SK-MEL-5 (cell line): ENCODE data around the gene MRPS21. TPM values are rescaled to one million over a fixed set of nuclear protein-coding genes. Genes with fewer than 3 reads are reported as not detected.
"Not testable (repeated sequence)": the region's sequence is repeated elsewhere in the genome, so short reads cannot be mapped to it uniquely, and the experiment has no call there.

ENCODE experiments used
- DNase-seq: peaks from one replicate; pipeline ENCODE4 v3.0.0-alpha.2; 2016; ENCODE audit warnings: low read depth, low spot score
- in situ Hi-C: cut with HindIII; loops from 2 replicates; pipeline ENCODE4 v1.10.0; 2016; ENCODE audit warnings: low sequenced_read_pairs, high pct_unique_total_duplicates, low pct_unique_long_range_greater_than_20kb
- total RNA-seq: library from RNA; depleted of rRNA; stranded (reverse); fragments of >200 nt; shearing (Covaris generic); gene quantifications from 2 replicates; pipeline ENCODE4 v1.2.3, GENCODE V29; 2014

The MRPS21 gene
- total RNA-seq, 1 experiment from 2014 or later, result 77.2 TPM

- in situ Hi-C loops, result no loop called here
- DNase-seq, result no peak
Measured at GRCh38 chr1:150271291-150271959, 22.2 kb upstream of the MRPS21 start.

GRCh38 chr1:150273311-150273710 lies 20.4 kb upstream of the MRPS21 start:
- no peak for DNase-seq
- in situ Hi-C loops, result no loop called here

GRCh38 chr1:150280138-150280707 lies 13.4 kb upstream of the MRPS21 start:
- in situ Hi-C loops, result no loop called here
- DNase-seq, result peak; percentile 45

GRCh38 chr1:150281221-150281757 lies 12.4 kb upstream of the MRPS21 start:
- in situ Hi-C loops, result no loop called here
- peak; percentile 86 for DNase-seq

DNA sequence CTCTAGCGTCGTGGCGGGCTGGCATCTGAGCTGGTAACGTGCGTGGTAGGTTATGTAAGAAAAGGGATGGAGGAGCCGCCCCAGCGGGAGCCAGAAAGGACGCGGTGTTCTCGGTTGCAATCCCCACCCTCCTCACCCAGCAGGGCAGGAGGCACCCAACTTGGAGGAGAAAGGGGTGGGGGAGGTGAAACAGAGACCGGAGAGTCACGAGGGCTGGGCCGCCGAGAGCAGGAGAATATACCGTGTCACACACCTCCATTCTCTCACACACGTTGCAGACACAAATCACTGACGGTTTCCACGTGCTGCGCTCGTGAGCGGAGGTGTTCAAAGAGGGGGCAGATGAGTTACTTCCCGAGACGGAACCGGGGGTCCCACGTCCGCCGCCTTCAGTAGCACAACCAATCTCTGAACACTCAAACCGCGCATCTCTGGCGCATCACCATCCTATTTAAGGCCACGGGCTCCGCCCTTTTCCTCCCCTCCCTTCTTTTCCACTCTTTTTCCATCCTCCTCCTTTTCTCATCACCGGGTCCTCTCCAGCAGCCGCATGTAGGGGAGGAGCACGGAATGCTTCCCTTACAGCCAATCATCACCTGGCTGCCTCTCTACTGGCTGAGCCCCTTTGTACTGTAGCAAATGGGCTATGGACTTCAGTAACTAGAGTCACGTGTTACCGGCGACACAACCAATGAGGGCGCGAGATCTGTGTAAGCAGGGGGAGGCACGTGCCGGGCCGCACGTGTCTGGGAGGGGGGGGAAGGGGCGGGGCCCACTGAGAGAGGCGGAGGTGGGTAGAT lies 11.7 kb upstream of the MRPS21 start, which contains the start of gene CIART:
Gene CIART (plus strand): TSS at position 797 of the 800 bp plus-strand sequence. CDS start 714 bp downstream, outside the sequence.
- in situ Hi-C loops, result no loop called here
- DNase-seq, result peak; percentile 65

DNA sequence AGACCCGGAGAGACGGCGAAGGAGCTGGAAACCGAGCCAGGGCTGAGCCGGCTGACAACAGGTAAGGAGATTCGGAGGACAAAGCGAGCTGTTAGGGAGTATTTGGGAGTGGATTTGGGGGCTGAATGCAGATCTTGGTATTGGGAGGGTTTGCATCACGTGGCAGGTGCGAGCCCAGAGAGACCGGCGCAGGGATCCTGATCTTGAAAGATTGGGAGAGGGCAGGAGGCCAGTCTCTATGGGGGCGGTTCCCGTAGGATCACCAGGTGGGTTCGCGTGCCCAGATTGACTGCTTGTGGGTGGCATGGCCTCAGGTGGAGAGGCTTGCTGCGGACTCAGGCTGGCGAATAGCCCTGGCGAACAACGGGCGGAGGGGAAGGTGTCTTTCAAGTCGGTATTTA lies 11.1 kb upstream of the MRPS21 start:
- no peak for DNase-seq
- in situ Hi-C loops, result no loop called here

DNA sequence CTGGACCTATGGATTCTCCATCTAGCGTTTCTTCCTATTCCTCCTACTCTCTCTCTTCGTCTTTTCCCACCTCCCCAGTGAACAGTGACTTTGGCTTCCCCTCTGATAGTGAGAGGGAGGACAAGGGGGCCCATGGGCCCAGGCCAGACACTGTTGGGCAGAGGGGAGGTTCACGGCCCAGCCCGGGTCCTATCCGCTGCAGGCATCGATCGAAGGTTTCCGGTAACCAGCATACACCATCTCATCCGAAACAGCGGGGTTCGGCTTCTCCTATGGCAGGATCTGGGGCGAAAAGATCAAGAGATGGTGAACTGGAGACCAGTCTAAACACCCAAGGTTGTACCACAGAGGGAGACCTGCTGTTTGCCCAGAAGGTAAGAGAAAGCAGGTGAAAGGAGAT lies 10.4 kb upstream of the MRPS21 start:
- in situ Hi-C loops, result no loop called here

DNA sequence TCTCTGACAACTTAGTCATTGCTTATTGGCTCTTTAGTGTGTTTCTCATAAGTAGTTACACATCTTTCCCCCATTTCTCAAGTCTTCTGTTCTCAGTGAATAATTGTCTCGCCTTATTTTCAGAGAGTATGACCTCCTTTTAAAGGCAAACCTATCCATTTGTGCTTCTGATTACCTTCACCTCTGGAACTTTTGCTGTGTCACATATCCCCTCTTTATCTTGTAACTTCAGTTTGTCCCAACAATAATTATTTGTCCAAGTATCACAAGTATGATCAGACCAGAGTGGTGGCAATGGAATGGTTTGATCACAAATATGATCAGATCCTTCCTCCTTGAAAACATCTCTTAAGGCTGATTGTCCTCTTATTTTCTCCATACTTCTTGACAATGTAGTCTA lies 5.3 kb upstream of the MRPS21 start:
- in situ Hi-C loops, result no loop called here
- DNase-seq, result no peak

More for the DNA sequence above, 10.4 kb upstream of the MRPS21 start:
- DNase-seq, result no peak

- no peak for DNase-seq
- in situ Hi-C loops, result no loop called here
Measured at GRCh38 chr1:150288822-150289221, 4.8 kb upstream of the MRPS21 start.

- in situ Hi-C loops, result no loop called here
- no peak for DNase-seq
Measured at GRCh38 chr1:150295476-150295875, 1.8 kb downstream of the MRPS21 start.

GRCh38 chr1:150299716-150300115 lies 6.1 kb downstream of the MRPS21 start:
- in situ Hi-C loops, result no loop called here
- no peak for DNase-seq

DNA sequence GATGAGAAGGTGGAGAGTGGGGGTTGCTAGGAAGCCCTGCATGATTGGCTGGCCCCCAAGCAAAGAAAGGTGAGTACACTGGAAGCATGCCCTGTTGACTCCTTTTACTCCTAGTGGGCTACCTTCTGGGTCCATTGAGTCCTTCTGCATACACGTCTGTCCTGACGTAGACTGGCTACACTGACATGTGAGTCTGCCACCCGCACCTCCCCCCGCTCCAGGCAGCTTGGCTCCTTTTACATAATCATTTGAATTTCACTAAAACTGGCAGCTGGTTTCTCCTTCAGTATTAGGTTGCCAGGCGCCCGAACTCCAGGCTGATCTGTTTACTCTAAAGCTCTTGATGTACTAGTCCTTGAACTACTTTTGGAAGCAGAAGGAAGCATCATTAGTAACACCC lies 8.7 kb downstream of the MRPS21 start:
- in situ Hi-C loops, result no loop called here
- no peak for DNase-seq

DNA sequence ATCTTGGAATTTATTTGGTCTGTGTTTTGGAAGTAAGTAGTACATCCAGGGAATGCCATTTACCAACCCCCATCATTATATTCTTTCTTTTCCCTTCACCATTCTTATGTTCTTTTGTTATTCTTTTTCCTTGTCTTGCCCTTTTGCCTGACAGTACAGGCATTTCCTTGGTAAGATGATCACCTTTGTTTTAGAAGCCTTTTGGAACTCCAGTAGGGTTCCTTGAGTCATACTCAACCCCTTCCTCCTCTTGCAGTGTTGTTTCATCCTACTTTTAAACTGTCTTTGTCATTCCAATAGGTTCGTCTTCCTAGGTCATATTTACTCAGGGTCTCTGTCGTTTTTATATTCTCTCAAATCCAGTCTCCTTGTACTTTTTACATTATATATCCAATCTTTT lies 9.2 kb downstream of the MRPS21 start:
- in situ Hi-C loops, result no loop called here
- DNase-seq, result no peak

DNA sequence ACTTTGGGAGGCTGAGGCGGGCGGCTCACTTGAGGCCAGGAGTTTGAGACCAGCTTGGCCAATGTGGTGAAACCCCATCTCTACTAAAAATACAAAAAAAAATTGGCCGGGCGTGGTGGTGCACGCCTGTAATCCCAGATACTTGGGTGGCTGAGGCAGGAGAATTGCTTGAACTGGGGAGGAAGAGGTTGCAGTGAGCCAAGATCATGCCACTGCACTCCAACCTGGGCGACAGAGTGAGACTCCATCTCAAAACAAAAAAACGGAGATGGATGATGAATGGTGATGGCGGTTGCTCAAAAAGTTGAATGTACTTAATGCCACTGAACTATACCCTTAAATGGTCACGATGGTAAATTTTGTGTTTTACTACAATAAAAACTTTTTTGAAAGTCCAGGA lies 14.9 kb downstream of the MRPS21 start:
- in situ Hi-C loops, result not testable (repeated sequence)

DNA sequence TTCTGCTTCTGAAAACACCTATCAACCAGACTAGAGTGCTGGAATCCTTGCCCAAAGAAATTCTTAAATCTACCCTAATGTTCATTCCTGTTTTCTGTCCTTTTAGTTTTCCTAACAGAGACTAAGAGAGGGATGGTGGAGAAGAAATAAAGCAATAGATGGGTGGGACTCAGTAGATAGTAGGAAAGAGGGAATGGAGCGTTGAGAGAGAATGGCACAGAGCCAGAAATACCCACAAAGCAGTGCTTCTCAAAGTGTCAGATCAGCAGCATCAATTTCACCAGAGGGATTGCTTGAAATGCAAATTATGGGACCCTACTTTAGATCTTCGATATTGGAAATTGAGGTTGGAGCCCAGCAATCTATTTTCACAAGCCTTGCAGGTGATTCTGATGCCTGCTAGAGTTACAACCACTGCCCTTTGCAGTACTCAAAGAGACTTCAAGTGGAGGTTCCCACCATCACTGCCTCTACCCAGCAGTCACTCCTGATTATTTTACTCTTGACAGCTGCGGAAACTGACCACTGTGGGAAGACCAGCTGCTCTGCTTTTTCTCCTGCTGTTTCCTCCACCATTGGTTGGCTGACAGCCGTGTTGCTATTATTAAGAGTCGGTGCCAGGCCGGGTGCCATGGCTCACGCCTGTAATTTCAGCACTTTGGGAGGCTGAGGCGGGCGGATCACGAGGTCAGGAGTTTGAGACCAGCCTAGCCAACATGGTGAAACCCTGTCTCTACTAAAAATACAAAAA lies 16.3 kb downstream of the MRPS21 start:
- in situ Hi-C loops, result no loop called here
- DNase-seq, result no peak

More for the DNA sequence above, 14.9 kb downstream of the MRPS21 start:
- not testable (repeated sequence) for DNase-seq

GRCh38 chr1:150311762-150312161 lies 18.1 kb downstream of the MRPS21 start:
- DNase-seq, result no peak

DNA sequence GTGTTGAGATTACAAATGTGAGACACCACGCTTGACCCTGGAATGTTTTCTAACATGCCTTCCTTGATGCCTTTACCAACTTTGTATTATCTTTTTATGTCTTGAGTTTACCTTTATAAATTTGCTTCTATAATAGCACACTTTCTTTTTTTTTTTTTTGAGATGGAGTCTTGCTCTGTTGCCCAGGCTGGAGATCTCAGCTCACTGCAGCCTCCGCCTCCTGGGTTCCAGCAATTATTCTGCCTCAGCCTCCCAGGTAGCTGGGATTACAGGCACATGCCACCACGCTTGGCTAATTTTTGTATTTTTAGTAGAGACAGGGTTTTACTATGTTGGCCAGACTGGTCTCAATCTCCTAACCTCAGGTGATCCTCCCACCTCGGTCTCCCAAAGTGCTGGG lies 21.0 kb downstream of the MRPS21 start:
- in situ Hi-C loops, DNase-seq: not testable (repeated sequence)

More at GRCh38 chr1:150311762-150312161, 18.1 kb downstream of the MRPS21 start:
- in situ Hi-C loops, result no loop called here

DNA sequence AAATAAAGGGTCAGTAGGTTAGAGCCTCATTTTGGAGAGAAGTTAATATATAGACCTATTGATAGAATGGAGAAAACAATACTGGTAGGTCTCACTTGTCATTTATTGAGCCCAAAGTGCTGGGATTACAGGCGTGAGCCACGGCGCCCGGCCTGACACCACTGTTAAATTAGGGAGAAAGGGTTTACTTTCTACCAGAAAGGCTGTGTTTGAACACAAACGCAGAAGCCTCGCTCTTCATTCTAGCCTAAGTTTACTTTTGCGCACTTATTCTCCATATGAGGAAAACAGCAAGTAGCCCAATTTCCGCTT lies 27.0 kb downstream of the MRPS21 start:
- in situ Hi-C loops, result no loop called here
- DNase-seq, result no peak
